HL-60 (cell line): Measurements from ENCODE around the gene HOXB13.

ENCODE experiments used
- CTCF ChIP-seq: IDR thresholded peaks from one replicate; pipeline ENCODE4 v1.5.1; 2011; ENCODE audit warnings: low read length, control low read depth, inconsistent platforms; ENCODE audit not compliant: insufficient read depth
- GABPA ChIP-seq: IDR thresholded peaks from 2 replicates; pipeline ENCODE4 v1.6.1; 2012; ENCODE audit warnings: low read depth
- POLR2AphosphoS5 ChIP-seq: IDR thresholded peaks from 2 replicates; pipeline ENCODE4 v1.6.1; 2012; ENCODE audit warnings: low read depth
- REST ChIP-seq: IDR thresholded peaks from 2 replicates; pipeline ENCODE4 v1.6.1; 2012; ENCODE audit warnings: low read depth; ENCODE audit not compliant: insufficient replicate concordance
- SPI1 ChIP-seq: IDR thresholded peaks from 2 replicates; pipeline ENCODE4 v1.6.1; 2012; ENCODE audit warnings: low read depth, mild to moderate bottlenecking, borderline replicate concordance

- TF ChIP-seq CTCF (no peak), GABPA (no peak), REST (no peak), POLR2AphosphoS5 (no peak), SPI1 (no peak)
Measured at GRCh38 chr17:48760411-48760810, 31.9 kb upstream of the HOXB13 start.
